ENCODE results near the gene JADE1. TPM values are rescaled to one million over a fixed set of nuclear protein-coding genes. Genes with fewer than 3 reads are reported as not detected.
A peak's percentile ranks its signal among the peaks of the same experiment; 100 is the strongest.

JADE1 gene
- total RNA-seq, 6 donors from 2014 or later: 26.2 to 46.5 (median 38.1) TPM

GRCh38 chr4:128847082-128847724 is 37.7 kb downstream of the JADE1 start:
- H3K9me3 ChIP-seq: no peaks in the 10 kb centered on the region
- no peak overlapping the region for H3K4me3 ChIP-seq
- H3K4me1 ChIP-seq: peaks cover 0 to 14% (median 11%) of the 10 kb centered on the region in 4 donors
- no peak for ATAC-seq (ENCODE audit: low FRiP score in 2 of 2)
- H3K27me3 ChIP-seq: no peaks in the 10 kb centered on the region
- no peak for TF ChIP-seq EP300 (IDR thresholded peaks at IDR 0.05)
- no peak for TF ChIP-seq POLR2A (IDR thresholded peaks at IDR 0.05)
- TF ChIP-seq CTCF (IDR thresholded peaks at IDR 0.05): no peak
- no peak for TF ChIP-seq POLR2AphosphoS5 (IDR thresholded peaks at IDR 0.05)
- DNase-seq: peak in 1 of 2 donors; percentile 49
- peaks cover 34 to 94% (median 65%) of the 10 kb centered on the region in 4 donors for H3K36me3 ChIP-seq
- peak overlapping the region in 3 of 4 donors; percentile 44 to 52 (median 48) for H3K27ac ChIP-seq
- 78 to 79% methylated on average over 7 of the region's 7 CpGs for WGBS, 2 donors

- Histone ChIP-seq H3K27ac (no peak overlapping the region), H3K4me3 (no peak overlapping the region), H3K9me3 (no peaks in the 10 kb centered on the region), H3K36me3 (peaks cover 40 to 98% (median 75%) of the 10 kb centered on the region in 4 donors), H3K4me1 (peaks cover 0 to 14% (median 11%) of the 10 kb centered on the region in 4 donors), H3K27me3 (no peaks in the 10 kb centered on the region)
- no peak for TF ChIP-seq EP300 (IDR thresholded peaks at IDR 0.05)
- TF ChIP-seq POLR2AphosphoS5 (IDR thresholded peaks at IDR 0.05): no peak
- no peak for TF ChIP-seq POLR2A (IDR thresholded peaks at IDR 0.05)
- no peak for TF ChIP-seq CTCF (IDR thresholded peaks at IDR 0.05)
- ATAC-seq (ENCODE audit: low FRiP score in 2 of 2): no peak
- 88 to 100% methylated on average over 3 of the region's 3 CpGs for WGBS, 2 donors
- DNase-seq: no peak
Measured at GRCh38 chr4:128848461-128848860, 39.0 kb downstream of the JADE1 start.

- WGBS, 2 donors: 95 to 98% methylated on average over 4 of the region's 4 CpGs
- no peak overlapping the region for H3K27ac ChIP-seq
- no peak for ATAC-seq (ENCODE audit: low FRiP score in 2 of 2)
- H3K4me1 ChIP-seq: peaks cover 0 to 4% (median under 1%) of the 10 kb centered on the region in 4 donors
- H3K27me3 ChIP-seq: no peaks in the 10 kb centered on the region
- TF ChIP-seq EP300 (IDR thresholded peaks at IDR 0.05) (no peak), POLR2A (IDR thresholded peaks at IDR 0.05) (no peak), POLR2AphosphoS5 (IDR thresholded peaks at IDR 0.05) (no peak), CTCF (IDR thresholded peaks at IDR 0.05) (no peak)
- H3K36me3 ChIP-seq: peaks cover 40 to 98% (median 73%) of the 10 kb centered on the region in 4 donors
- H3K9me3 ChIP-seq: no peaks in the 10 kb centered on the region
- H3K4me3 ChIP-seq: no peak overlapping the region
- no peak for DNase-seq
Measured at GRCh38 chr4:128850252-128850651, 40.8 kb downstream of the JADE1 start.

- peak overlapping the region in 2 of 4 donors; percentile 1 to 18 for H3K27ac ChIP-seq
- H3K27me3 ChIP-seq: no peaks in the 10 kb centered on the region
- no peak overlapping the region for H3K4me3 ChIP-seq
- no peaks in the 10 kb centered on the region for H3K4me1 ChIP-seq
- TF ChIP-seq CTCF (IDR thresholded peaks at IDR 0.05) (no peak), POLR2A (IDR thresholded peaks at IDR 0.05) (no peak), POLR2AphosphoS5 (IDR thresholded peaks at IDR 0.05) (no peak), EP300 (IDR thresholded peaks at IDR 0.05) (no peak)
- H3K9me3 ChIP-seq: no peaks in the 10 kb centered on the region
- peaks cover 46 to 100% (median 74%) of the 10 kb centered on the region in 4 donors for H3K36me3 ChIP-seq
- no peak for ATAC-seq (ENCODE audit: low FRiP score in 2 of 2)
- 81 to 88% methylated on average over 5 of the region's 5 CpGs for WGBS, 2 donors
- no peak for DNase-seq
Measured at GRCh38 chr4:128853741-128854140, 44.2 kb downstream of the JADE1 start.

- Histone ChIP-seq H3K27me3 (no peaks in the 10 kb centered on the region), H3K36me3 (peaks cover 40 to 96% (median 67%) of the 10 kb centered on the region in 4 donors), H3K9me3 (no peaks in the 10 kb centered on the region), H3K27ac (peak overlapping the region in 2 of 4 donors; percentile 1 to 18), H3K4me1 (no peaks in the 10 kb centered on the region), H3K4me3 (no peak overlapping the region)
- WGBS, 2 donors: 35 to 49% methylated on average over 6 of the region's 6 CpGs
- DNase-seq: no peak
- TF ChIP-seq EP300 (IDR thresholded peaks at IDR 0.05): no peak
- no peak for TF ChIP-seq POLR2A (IDR thresholded peaks at IDR 0.05)
- no peak for TF ChIP-seq POLR2AphosphoS5 (IDR thresholded peaks at IDR 0.05)
- no peak for TF ChIP-seq CTCF (IDR thresholded peaks at IDR 0.05)
- ATAC-seq (ENCODE audit: low FRiP score in 2 of 2): no peak
Measured at GRCh38 chr4:128854433-128854832, 44.9 kb downstream of the JADE1 start.
